OCI-LY7 (cell line): ENCODE data around the gene TAF7L. TPM values are rescaled to one million over a fixed set of nuclear protein-coding genes. Genes with fewer than 3 reads are reported as not detected.

ENCODE experiments used
- BruUV-seq: library from RNA; stranded (reverse); fragments of 400-500 nt; replicated peaks from 2 replicates; lab custom pipeline; 2021; lab: Mats Ljungman, UMichigan
- CTCF ChIA-PET: fragments of 300-600 bp; sonication (Branson Sonifier 250); formaldehyde crosslinking; loops from one replicate; lab custom pipeline; 2022; ENCODE audit warnings: antibody characterized with exemption; ENCODE audit not compliant: unreplicated experiment; lab: Charles Lee
- POLR2A ChIA-PET: fragments of 300-600 bp; sonication (Branson Sonifier 250); formaldehyde crosslinking; loops from one replicate; lab custom pipeline; 2022; ENCODE audit warnings: antibody characterized with exemption; lab: Charles Lee
- DNase-seq: peaks from one replicate; pipeline ENCODE4 v3.0.0-alpha.2; 2015; ENCODE audit warnings: low spot score
- H2AFZ ChIP-seq: fragments of 200-600 bp; sonication (generic), shearing (Covaris generic); 2 replicates; pipeline ENCODE4 v1.6.1; 2014; ENCODE audit warnings: mild to moderate bottlenecking, antibody characterized with exemption, low read length, moderate library complexity
- H3K27ac ChIP-seq: fragments of 200-600 bp; sonication (generic); 2 replicates; pipeline ENCODE4 v1.5.1; 2014; ENCODE audit warnings: mixed run types, low read depth, mild to moderate bottlenecking, moderate library complexity, low read length, inconsistent platforms; ENCODE audit not compliant: poor library complexity, severe bottlenecking
- H3K36me3 ChIP-seq: fragments of 200-600 bp; sonication (generic); 2 replicates; pipeline ENCODE4 v1.6.1; 2014; ENCODE audit warnings: mild to moderate bottlenecking, antibody characterized with exemption, low read length, moderate library complexity, mixed read lengths; ENCODE audit not compliant: insufficient read depth
- H3K4me1 ChIP-seq: fragments of 200-600 bp; sonication (generic); 2 replicates; pipeline ENCODE4 v1.5.1; 2014; ENCODE audit warnings: mild to moderate bottlenecking, low read length; ENCODE audit not compliant: insufficient read depth, poor library complexity, severe bottlenecking
- H3K4me2 ChIP-seq: fragments of 200-600 bp; sonication (generic); 2 replicates; pipeline ENCODE4 v1.6.1; 2014; ENCODE audit warnings: mild to moderate bottlenecking, low read length
- H3K4me3 ChIP-seq: fragments of 200-600 bp; sonication (generic); 2 replicates; pipeline ENCODE4 v1.5.1; 2014; ENCODE audit warnings: mild to moderate bottlenecking, low read depth, low read length; ENCODE audit not compliant: poor library complexity, severe bottlenecking
- H3K79me2 ChIP-seq: fragments of 200-600 bp; sonication (generic); 2 replicates; pipeline ENCODE4 v1.6.1; 2016; ENCODE audit warnings: low read depth, mild to moderate bottlenecking, low read length, moderate library complexity, mixed read lengths; ENCODE audit not compliant: insufficient read depth
- H3K9me2 ChIP-seq: fragments of 200-600 bp; sonication (generic); 2 replicates; pipeline ENCODE4 v1.6.1; 2016; ENCODE audit warnings: mild to moderate bottlenecking, low read length, mixed read lengths; ENCODE audit not compliant: insufficient read depth
- H3K9me3 ChIP-seq: fragments of 200-600 bp; sonication (generic); 2 replicates; pipeline ENCODE4 v1.6.1; 2014; ENCODE audit warnings: mild to moderate bottlenecking, mixed run types, low read length, mixed read lengths
- H4K20me1 ChIP-seq: fragments of 200-600 bp; sonication (generic); 2 replicates; pipeline ENCODE4 v1.6.1; 2014; ENCODE audit warnings: mild to moderate bottlenecking, antibody characterized with exemption, low read length, moderate library complexity, mixed read lengths; ENCODE audit not compliant: insufficient read depth
- EZH2phosphoT487 ChIP-seq: fragments of 200-600 bp; sonication (generic); IDR thresholded peaks from 2 replicates; pipeline ENCODE4 v1.6.1; 2018; ENCODE audit warnings: low read depth, borderline replicate concordance, mild to moderate bottlenecking, mixed run types, antibody characterized with exemption, low read length, moderate library complexity, mixed read lengths
- intact Hi-C: fragments of 100-400 bp; cut with micrococcal nuclease; formaldehyde crosslinking; loops from one replicate; pipeline ENCODE4 v1.10.0; 2022; ENCODE audit not compliant: unreplicated experiment
- small RNA-seq: library from RNA; depleted of rRNA; stranded (forward); fragments of <200 nt; gene quantifications from one replicate; pipeline ENCODE3, GENCODE V24; 2014
- total RNA-seq, 2 experiments: library from RNA; depleted of rRNA in 1 of 2; stranded (reverse); fragments of >200 nt in 1 of 2; shearing (Covaris generic) in 1 of 2; gene quantifications; 2 replicates each; pipeline ENCODE4 v1.2.3, GENCODE V29; 2014 to 2022
- TF ChIP-seq, protein P1 (sequence below): fragments of 200-600 bp; sonication (generic); conservative IDR thresholded peaks from 2 replicates; pipeline ENCODE4 v1.5.1; 2014; ENCODE audit warnings: mild to moderate bottlenecking, antibody characterized with exemption, low read length, moderate library complexity, mixed read lengths

The TAF7L gene
- total RNA-seq, 2 experiments from 2014 or later = not detected

DNA sequence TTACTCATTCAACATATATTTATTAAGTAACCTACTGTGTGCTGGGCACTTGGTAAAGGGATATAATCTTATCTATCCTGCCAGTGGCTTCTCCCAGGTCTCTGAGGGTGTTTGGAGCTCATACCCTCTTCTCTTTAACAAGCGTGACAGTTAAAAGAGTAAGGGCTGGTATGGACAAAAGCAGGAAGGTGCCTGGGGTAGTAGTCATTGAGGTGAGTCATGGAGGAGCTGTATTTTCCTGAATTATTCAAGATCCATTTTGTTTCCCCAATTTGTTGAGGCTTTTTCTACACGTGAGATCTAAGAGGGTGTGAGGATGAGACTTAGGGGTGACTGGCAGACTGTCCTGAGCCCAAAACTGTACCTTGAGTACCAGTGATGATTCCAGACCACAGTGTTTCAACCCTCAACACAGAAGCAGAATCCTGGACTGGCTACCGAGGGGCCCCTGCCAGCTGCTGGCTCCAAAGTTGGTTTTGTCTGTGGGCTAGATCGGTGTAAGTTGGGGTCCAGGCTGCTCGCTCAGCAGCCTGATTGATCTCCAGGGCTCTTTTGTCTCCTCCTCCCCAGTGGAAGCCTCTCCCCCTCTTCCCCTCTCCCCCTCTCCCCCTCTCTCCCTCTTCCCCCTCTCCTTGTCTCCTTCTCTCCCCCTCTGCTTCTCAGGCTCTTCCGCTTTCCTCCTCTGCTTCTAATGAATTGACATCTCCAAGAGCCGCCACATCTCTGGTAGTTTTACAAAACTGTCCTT lies 71.8 kb downstream of the TAF7L start, which contains the start of gene DRP2:
DRP2 (plus strand) TSS at position 671 of the 748 bp plus-strand sequence. CDS start 11,862 bp downstream, outside the sequence.
- Histone ChIP-seq H3K4me3 (no peak within 1 kb of the TSS), H3K4me1 (no peaks in the 10 kb centered on the region), H3K4me2 (no peak within 1 kb of the TSS), H3K79me2 (no peaks in the 10 kb centered on the region), H3K27ac (no peak within 1 kb of the TSS), H3K9me3 (no peaks in the 10 kb centered on the region), H3K9me2 (no peaks in the 10 kb centered on the region), H4K20me1 (no peaks in the 10 kb centered on the region), H3K36me3 (no peaks in the 10 kb centered on the region), H2AFZ (no peak within 1 kb of the TSS)
- intact Hi-C loops = no loop called here
- DNase-seq = no peak
- TF ChIP-seq, protein P1, sequence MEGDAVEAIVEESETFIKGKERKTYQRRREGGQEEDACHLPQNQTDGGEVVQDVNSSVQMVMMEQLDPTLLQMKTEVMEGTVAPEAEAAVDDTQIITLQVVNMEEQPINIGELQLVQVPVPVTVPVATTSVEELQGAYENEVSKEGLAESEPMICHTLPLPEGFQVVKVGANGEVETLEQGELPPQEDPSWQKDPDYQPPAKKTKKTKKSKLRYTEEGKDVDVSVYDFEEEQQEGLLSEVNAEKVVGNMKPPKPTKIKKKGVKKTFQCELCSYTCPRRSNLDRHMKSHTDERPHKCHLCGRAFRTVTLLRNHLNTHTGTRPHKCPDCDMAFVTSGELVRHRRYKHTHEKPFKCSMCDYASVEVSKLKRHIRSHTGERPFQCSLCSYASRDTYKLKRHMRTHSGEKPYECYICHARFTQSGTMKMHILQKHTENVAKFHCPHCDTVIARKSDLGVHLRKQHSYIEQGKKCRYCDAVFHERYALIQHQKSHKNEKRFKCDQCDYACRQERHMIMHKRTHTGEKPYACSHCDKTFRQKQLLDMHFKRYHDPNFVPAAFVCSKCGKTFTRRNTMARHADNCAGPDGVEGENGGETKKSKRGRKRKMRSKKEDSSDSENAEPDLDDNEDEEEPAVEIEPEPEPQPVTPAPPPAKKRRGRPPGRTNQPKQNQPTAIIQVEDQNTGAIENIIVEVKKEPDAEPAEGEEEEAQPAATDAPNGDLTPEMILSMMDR = no peak
- no peak for TF ChIP-seq EZH2phosphoT487
- ChIA-PET CTCF (interaction anchor here (0.7 kb wide), 1 partner anchor 12 kb away, joined by 3 read pairs; no protein-coding TSS in a partner anchor), POLR2A (interaction anchor here (0.6 kb wide), 1 partner anchor 510 kb away, joined by 4 read pairs; no protein-coding TSS in a partner anchor)
- no TSS peak for BruUV-seq

Small RNAs within 50 kb of the gene (small RNA-seq; reads per million reads assigned to genes)
- not detected for gene RNU6-934P

Other genes with a start within 250 kb of the TAF7L start
- 20.7 and 25.3 TPM in 2 replicates for gene TRMT2B, start 239.2 kb downstream of the TAF7L start, total RNA-seq (2014; rRNA removed; shearing (Covaris generic))
- 24.8 and 33.9 TPM in 2 replicates for gene TRMT2B, start 239.2 kb downstream of the TAF7L start, total RNA-seq (2022)
- not detected in 2 replicates for gene TMEM35A, start 212.5 kb downstream of the TAF7L start, total RNA-seq (2014; rRNA removed; shearing (Covaris generic))
- not detected in 2 replicates for gene TMEM35A, start 212.5 kb downstream of the TAF7L start, total RNA-seq (2022)
- gene CENPI, start 193.1 kb downstream of the TAF7L start, total RNA-seq (2014; rRNA removed; shearing (Covaris generic)) = 27.7 and 28.4 TPM in 2 replicates
- 45.5 and 47.4 TPM in 2 replicates for gene CENPI, start 193.1 kb downstream of the TAF7L start, total RNA-seq (2022)
- gene DRP2, start 71.5 kb downstream of the TAF7L start, total RNA-seq (2014; rRNA removed; shearing (Covaris generic)) = 0.64 and 0.82 TPM in 2 replicates
- gene DRP2, start 71.5 kb downstream of the TAF7L start, total RNA-seq (2022) = 0.93 and 0.96 TPM in 2 replicates
- 11.0 and 14.9 TPM in 2 replicates for gene TIMM8A, start 57.4 kb upstream of the TAF7L start, total RNA-seq (2014; rRNA removed; shearing (Covaris generic))
- 29.3 and 33.5 TPM in 2 replicates for gene TIMM8A, start 57.4 kb upstream of the TAF7L start, total RNA-seq (2022)
- 126 and 133 TPM in 2 replicates for gene BTK, start 94.9 kb upstream of the TAF7L start, total RNA-seq (2014; rRNA removed; shearing (Covaris generic))
- gene BTK, start 94.9 kb upstream of the TAF7L start, total RNA-seq (2022) = 140 and 147 TPM in 2 replicates
- 2,042 and 2,127 TPM in 2 replicates for gene RPL36A, start 99.7 kb upstream of the TAF7L start, total RNA-seq (2014; rRNA removed; shearing (Covaris generic))
- gene RPL36A, start 99.7 kb upstream of the TAF7L start, total RNA-seq (2022) = 431 and 447 TPM in 2 replicates
- gene GLA, start 116.6 kb upstream of the TAF7L start, total RNA-seq (2014; rRNA removed; shearing (Covaris generic)) = 47.6 and 51.1 TPM in 2 replicates
- gene GLA, start 116.6 kb upstream of the TAF7L start, total RNA-seq (2022) = 48.7 and 49.4 TPM in 2 replicates
- 23.5 and 29.3 TPM in 2 replicates for gene HNRNPH2, start 116.9 kb upstream of the TAF7L start, total RNA-seq (2014; rRNA removed; shearing (Covaris generic))
- 33.1 and 38.1 TPM in 2 replicates for gene HNRNPH2, start 116.9 kb upstream of the TAF7L start, total RNA-seq (2022)
- gene ARMCX4, start 194.1 kb upstream of the TAF7L start, total RNA-seq (2014; rRNA removed; shearing (Covaris generic)) = not detected in 2 replicates
- not detected in 2 replicates for gene ARMCX4, start 194.1 kb upstream of the TAF7L start, total RNA-seq (2022)